Measurements from ENCODE around the gene S1PR3.

S1PR3 gene

GRCh38 chr9:89039664-89040063, 48.4 kb downstream of the S1PR3 start:
- DNase-seq, result no peak

- no peak for DNase-seq
These were observed 51.7 kb downstream of the S1PR3 start for GRCh38 chr9:89042984-89043383.

- no peak for DNase-seq
These were observed 52.8 kb downstream of the S1PR3 start for GRCh38 chr9:89044104-89044503.

DNA sequence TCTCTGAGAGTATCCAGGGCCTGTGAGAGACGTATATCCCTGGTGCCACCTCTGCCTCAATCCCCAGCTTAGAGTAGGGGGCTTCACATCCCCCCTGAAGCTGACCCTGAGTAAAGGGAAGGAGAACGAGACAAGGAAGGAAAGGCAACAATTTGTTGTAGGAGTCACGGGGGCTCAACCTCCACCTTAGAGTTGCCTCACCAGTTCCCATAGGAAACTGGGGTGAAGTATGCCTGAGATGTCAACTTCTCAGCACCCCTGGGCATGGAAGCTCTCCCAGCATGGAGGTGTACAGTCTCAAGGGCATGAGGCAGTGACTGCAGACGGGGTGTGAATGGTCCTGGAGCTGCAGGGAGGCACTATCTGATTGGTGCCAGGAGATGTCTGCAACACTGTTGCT, 53.6 kb downstream of the S1PR3 start:
- DNase-seq, result no peak

DNA sequence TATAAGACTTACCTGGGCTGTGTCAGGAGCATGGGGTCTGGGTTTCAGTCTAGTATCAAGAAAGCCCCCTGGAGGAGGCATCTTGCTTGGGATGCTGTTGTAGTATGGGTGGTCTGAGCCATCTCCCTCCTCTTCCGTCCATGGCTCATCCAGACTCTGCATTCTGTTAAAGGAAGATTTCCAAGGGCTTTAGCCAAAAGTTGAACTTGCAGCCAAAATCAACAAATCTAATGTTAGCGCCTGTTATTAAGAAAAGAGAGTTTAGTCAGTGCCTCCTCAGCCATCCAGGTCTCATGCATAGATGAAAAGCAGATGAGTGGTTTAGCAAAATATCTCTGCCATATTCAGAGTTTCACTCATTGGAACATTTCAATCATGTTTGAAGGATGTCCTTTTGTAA, 55.6 kb downstream of the S1PR3 start:
- no peak for DNase-seq

DNA sequence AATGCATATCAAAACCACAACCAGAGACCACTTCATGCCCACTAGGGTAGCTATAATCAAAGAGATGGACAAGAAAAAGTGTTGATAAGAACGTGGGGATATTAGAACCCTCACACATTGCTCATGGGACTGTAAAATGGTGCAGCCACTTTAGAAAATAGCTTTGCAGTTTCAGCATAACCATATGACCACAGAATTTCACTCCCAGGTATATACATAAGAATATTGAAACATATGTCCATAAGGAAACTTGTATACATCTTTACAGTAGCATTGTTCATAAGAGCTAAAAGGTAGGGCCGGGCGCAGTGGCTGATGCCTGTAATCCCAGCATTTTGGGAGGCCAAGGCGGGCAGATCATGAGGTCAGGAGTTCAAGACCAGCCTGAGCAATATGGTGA, 56.4 kb downstream of the S1PR3 start:
- no peak for DNase-seq

GRCh38 chr9:89048616-89049015, 57.3 kb downstream of the S1PR3 start:
- DNase-seq, result no peak

GRCh38 chr9:89049646-89050045, 58.4 kb downstream of the S1PR3 start:
- DNase-seq, result no peak

- DNase-seq, result no peak
These were observed 60.3 kb downstream of the S1PR3 start for GRCh38 chr9:89051421-89052025.

- no peak for DNase-seq
These were observed 61.3 kb downstream of the S1PR3 start for GRCh38 chr9:89052470-89053097.

- DNase-seq, result no peak
These were observed 62.0 kb downstream of the S1PR3 start for GRCh38 chr9:89053301-89053700.
